Measurements from ENCODE around the gene ZDHHC6. TPM values are rescaled to one million over a fixed set of nuclear protein-coding genes. Genes with fewer than 3 reads are reported as not detected.
A peak's percentile ranks its signal among the peaks of the same experiment; 100 is the strongest.
"Not testable (repeated sequence)": the region's sequence is repeated elsewhere in the genome, so short reads cannot be mapped to it uniquely, and the experiment has no call there.

The ZDHHC6 gene
- total RNA-seq, 1 donor from 2014 or later: 36.4 TPM

GRCh38 chr10:112466802-112467201, 20.1 kb upstream of the ZDHHC6 start:
- H3K4me3 ChIP-seq: no peak overlapping the region
- DNase-seq (no peak), ATAC-seq (no peak)
- TF ChIP-seq CTCF (IDR thresholded peaks at IDR 0.05): no peak
- peaks cover 1% of the 10 kb centered on the region for H3K4me1 ChIP-seq
- intact Hi-C loops (cut with DNase I): no loop called here
- no peaks in the 10 kb centered on the region for H3K9me3 ChIP-seq
- H3K27me3 ChIP-seq (ENCODE audit: low read depth): no peaks in the 10 kb centered on the region
- H3K27ac ChIP-seq: no peak overlapping the region
- peaks cover 43% of the 10 kb centered on the region for H3K36me3 ChIP-seq

- intact Hi-C loops (cut with DNase I): no loop called here
- TF ChIP-seq CTCF (IDR thresholded peaks at IDR 0.05): no peak
- Histone ChIP-seq H3K27me3 (ENCODE audit: low read depth) (no peaks in the 10 kb centered on the region), H3K4me1 (no peaks in the 10 kb centered on the region), H3K9me3 (no peaks in the 10 kb centered on the region), H3K27ac (no peak overlapping the region), H3K4me3 (no peak overlapping the region), H3K36me3 (peaks cover 53% of the 10 kb centered on the region)
- ATAC-seq (no peak), DNase-seq (no peak)
Measured at GRCh38 chr10:112465299-112465883, 18.7 kb upstream of the ZDHHC6 start.

- H3K27me3 ChIP-seq (ENCODE audit: low read depth); H3K4me1 ChIP-seq; intact Hi-C loops (cut with DNase I); H3K27ac ChIP-seq; ATAC-seq; H3K4me3 ChIP-seq; H3K9me3 ChIP-seq: not testable (repeated sequence)
- DNase-seq: peak; percentile 13
- H3K36me3 ChIP-seq: peaks cover 53% of the 10 kb centered on the region
Measured at GRCh38 chr10:112464074-112464473, 17.4 kb upstream of the ZDHHC6 start.

- Histone ChIP-seq H3K36me3 (peaks cover 39% of the 10 kb centered on the region), H3K4me1 (no peaks in the 10 kb centered on the region), H3K27ac (no peak overlapping the region), H3K4me3 (no peak overlapping the region), H3K9me3 (no peaks in the 10 kb centered on the region), H3K27me3 (ENCODE audit: low read depth) (no peaks in the 10 kb centered on the region)
- no peak for TF ChIP-seq CTCF (IDR thresholded peaks at IDR 0.05)
- intact Hi-C loops (cut with DNase I): no loop called here
- no peak for DNase-seq
- ATAC-seq: no peak
Measured at GRCh38 chr10:112461029-112461887, 14.5 kb upstream of the ZDHHC6 start.

GRCh38 chr10:112460366-112460765, 13.7 kb upstream of the ZDHHC6 start:
- Histone ChIP-seq H3K4me1 (no peaks in the 10 kb centered on the region), H3K27ac (no peak overlapping the region), H3K27me3 (ENCODE audit: low read depth) (no peaks in the 10 kb centered on the region), H3K36me3 (peaks cover 30% of the 10 kb centered on the region), H3K4me3 (no peak overlapping the region), H3K9me3 (no peaks in the 10 kb centered on the region)
- TF ChIP-seq CTCF (IDR thresholded peaks at IDR 0.05): no peak
- DNase-seq: no peak
- intact Hi-C loops (cut with DNase I): no loop called here
- no peak for ATAC-seq

- TF ChIP-seq CTCF (IDR thresholded peaks at IDR 0.05): no peak
- Histone ChIP-seq H3K4me3 (no peak overlapping the region), H3K9me3 (no peaks in the 10 kb centered on the region), H3K27me3 (ENCODE audit: low read depth) (no peaks in the 10 kb centered on the region), H3K27ac (no peak overlapping the region), H3K36me3 (peaks cover 7% of the 10 kb centered on the region), H3K4me1 (no peaks in the 10 kb centered on the region)
- intact Hi-C loops (cut with DNase I): no loop called here
- no peak for ATAC-seq
- no peak for DNase-seq
Measured at GRCh38 chr10:112456533-112456932, 9.8 kb upstream of the ZDHHC6 start.
